Measurements from ENCODE around the gene ZNF774.

The ZNF774 gene

DNA sequence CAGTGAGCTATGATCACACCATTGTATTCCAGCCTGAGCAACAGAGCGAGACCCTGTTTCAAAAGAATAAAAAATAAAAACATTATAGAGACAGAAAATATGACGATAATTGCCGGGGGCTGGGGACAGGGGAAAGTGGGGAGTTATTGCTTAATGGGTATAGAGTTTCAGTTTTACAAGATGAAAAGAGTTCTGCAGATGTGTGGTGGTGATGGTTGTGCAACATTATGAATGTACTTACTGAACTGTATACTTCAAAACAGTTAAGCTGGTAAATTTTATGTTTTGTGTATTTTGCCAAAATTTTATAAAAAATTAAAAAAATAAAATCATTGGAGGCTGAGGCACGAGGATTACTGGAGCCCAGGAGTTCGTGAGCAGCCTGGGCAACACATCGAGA, 24.8 kb upstream of the ZNF774 start:
- DNase-seq (ENCODE audit: low spot score) = no peak
- TF ChIP-seq, protein P1, sequence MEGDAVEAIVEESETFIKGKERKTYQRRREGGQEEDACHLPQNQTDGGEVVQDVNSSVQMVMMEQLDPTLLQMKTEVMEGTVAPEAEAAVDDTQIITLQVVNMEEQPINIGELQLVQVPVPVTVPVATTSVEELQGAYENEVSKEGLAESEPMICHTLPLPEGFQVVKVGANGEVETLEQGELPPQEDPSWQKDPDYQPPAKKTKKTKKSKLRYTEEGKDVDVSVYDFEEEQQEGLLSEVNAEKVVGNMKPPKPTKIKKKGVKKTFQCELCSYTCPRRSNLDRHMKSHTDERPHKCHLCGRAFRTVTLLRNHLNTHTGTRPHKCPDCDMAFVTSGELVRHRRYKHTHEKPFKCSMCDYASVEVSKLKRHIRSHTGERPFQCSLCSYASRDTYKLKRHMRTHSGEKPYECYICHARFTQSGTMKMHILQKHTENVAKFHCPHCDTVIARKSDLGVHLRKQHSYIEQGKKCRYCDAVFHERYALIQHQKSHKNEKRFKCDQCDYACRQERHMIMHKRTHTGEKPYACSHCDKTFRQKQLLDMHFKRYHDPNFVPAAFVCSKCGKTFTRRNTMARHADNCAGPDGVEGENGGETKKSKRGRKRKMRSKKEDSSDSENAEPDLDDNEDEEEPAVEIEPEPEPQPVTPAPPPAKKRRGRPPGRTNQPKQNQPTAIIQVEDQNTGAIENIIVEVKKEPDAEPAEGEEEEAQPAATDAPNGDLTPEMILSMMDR (IDR thresholded peaks at IDR 0.05) = no peak
- H3K27ac ChIP-seq = no peak overlapping the region

DNA sequence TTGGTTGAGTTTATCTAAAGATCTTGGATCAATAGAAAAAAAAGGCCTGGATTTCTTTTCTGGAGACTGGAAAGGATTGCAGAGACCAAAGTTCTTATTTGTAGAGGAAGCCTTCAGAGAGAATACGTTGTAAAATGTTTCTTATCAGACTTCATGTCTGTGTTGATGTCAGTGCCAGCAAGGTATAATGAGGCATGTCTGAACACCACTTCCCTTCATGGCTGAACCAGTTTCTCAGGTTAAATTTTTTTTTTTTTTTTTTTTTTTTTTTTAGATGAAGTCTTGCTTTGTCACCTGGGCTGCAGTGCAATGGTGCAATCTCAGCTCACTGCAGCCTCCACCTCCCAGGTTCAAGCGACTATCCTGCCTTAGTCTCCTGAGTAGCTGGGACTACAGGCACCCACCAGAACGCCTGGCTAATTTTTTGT, 17.8 kb upstream of the ZNF774 start:
- Histone ChIP-seq H3K27ac (no peak overlapping the region), H3K4me3 (no peak overlapping the region)
- DNase-seq (ENCODE audit: low spot score) = no peak
- TF ChIP-seq, protein P1 (IDR thresholded peaks at IDR 0.05) = no peak

More for the DNA sequence above, 24.8 kb upstream of the ZNF774 start:
- no peak overlapping the region for H3K4me3 ChIP-seq

- DNase-seq (ENCODE audit: low spot score) = no peak
- TF ChIP-seq, protein P1 (IDR thresholded peaks at IDR 0.05) = no peak
- Histone ChIP-seq H3K4me3 (no peak overlapping the region), H3K27ac (no peak overlapping the region)
Measured at GRCh38 chr15:90336705-90337141, 15.4 kb upstream of the ZNF774 start.

- no peak overlapping the region for H3K27ac ChIP-seq
- no peak overlapping the region for H3K4me3 ChIP-seq
- TF ChIP-seq, protein P1 (IDR thresholded peaks at IDR 0.05) = no peak
- no peak for DNase-seq (ENCODE audit: low spot score)
Measured at GRCh38 chr15:90337256-90337655, 14.8 kb upstream of the ZNF774 start.

DNA sequence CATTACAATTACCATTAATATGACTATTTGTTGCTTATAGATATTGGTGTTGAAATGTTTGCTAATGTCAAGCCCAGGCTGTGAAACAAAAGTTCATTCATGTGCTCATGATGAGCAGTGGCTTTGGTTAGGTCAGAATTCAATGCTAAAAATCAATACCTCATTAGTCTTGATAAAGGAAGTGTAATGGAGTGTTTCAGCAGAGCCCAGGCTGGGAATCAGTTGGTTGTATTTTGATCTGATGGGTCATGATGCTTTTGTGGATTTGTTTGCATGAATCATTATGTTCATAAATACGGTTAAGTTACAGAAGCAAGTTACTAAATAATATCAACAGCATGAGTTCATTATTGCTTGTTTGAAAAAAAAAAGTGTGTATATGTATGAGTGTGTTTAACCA, 13.6 kb upstream of the ZNF774 start:
- no peak for DNase-seq (ENCODE audit: low spot score)
- Histone ChIP-seq H3K4me3 (no peak overlapping the region), H3K27ac (no peak overlapping the region)
- TF ChIP-seq, protein P1 (IDR thresholded peaks at IDR 0.05) = no peak

DNA sequence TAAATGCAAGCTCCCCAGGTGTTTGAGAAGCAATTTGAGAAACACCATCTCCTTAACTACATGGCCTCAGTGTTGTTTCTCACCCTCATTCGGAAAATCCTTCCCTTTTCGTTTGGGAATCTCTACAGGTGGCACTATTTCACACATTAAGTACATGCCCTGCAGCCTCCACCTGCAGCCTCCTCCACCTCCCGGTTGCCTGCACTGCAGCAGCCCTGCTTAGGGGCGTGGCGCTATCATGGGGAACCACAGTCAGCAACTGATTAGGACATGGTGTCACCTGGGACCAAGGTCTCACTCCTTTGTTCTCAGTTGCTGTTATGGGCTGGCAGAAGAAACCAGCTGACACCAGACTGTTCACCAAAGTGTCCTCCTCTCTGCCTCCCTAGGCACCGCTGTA, 11.7 kb upstream of the ZNF774 start:
- H3K4me3 ChIP-seq = no peak overlapping the region
- TF ChIP-seq, protein P1 (IDR thresholded peaks at IDR 0.05) = no peak
- no peak overlapping the region for H3K27ac ChIP-seq
- DNase-seq (ENCODE audit: low spot score) = no peak

- H3K27ac ChIP-seq = peak overlapping the region; percentile 74 to 83
- no peak for DNase-seq (ENCODE audit: low spot score)
Measured at GRCh38 chr15:90343302-90343790, 8.7 kb upstream of the ZNF774 start.

More at GRCh38 chr15:90343302-90343790, 8.7 kb upstream of the ZNF774 start:
- H3K4me3 ChIP-seq = peak overlapping the region; percentile 5
- TF ChIP-seq, protein P1 (IDR thresholded peaks at IDR 0.05) = no peak
